GM23338 (cell line): ENCODE results near the gene DLG2. TPM values are rescaled to one million over a fixed set of nuclear protein-coding genes. Genes with fewer than 3 reads are reported as not detected.

Experiments
- ATAC-seq: fragments of 200-7000 bp; cut with Tn5 transposase; 3 replicates; pipeline ENCODE4 v1.9.1; 2020
- DNase-seq: peaks from one replicate; pipeline ENCODE4 v3.0.0-alpha.2; 2015; ENCODE audit warnings: low spot score
- H2AFZ ChIP-seq: fragments of 200-600 bp; sonication (generic); 2 replicates; pipeline ENCODE4 v1.8.0; 2016; ENCODE audit warnings: antibody characterized with exemption, mild to moderate bottlenecking, moderate library complexity
- H3F3A ChIP-seq: fragments of 200-600 bp; sonication (generic); replicated peaks from 2 replicates; pipeline ENCODE4 v1.8.0; 2017; ENCODE audit warnings: antibody characterized with exemption, mixed run types, low read depth
- H3K27ac ChIP-seq: fragments of 200-600 bp; sonication (generic); 2 replicates; pipeline ENCODE4 v1.6.1; 2016; ENCODE audit warnings: low read depth
- H3K27me3 ChIP-seq: fragments of 200-600 bp; sonication (generic); 2 replicates; pipeline ENCODE4 v1.8.0; 2016; ENCODE audit warnings: mild to moderate bottlenecking, mixed run types, moderate library complexity; ENCODE audit not compliant: insufficient read depth
- H3K36me3 ChIP-seq: fragments of 200-600 bp; sonication (generic); 2 replicates; pipeline ENCODE4 v1.8.0; 2016; ENCODE audit warnings: mild to moderate bottlenecking; ENCODE audit not compliant: insufficient read depth
- H3K4me1 ChIP-seq: fragments of 200-600 bp; sonication (generic); 2 replicates; pipeline ENCODE4 v1.8.0; 2016; ENCODE audit warnings: mild to moderate bottlenecking, moderate library complexity; ENCODE audit not compliant: insufficient read depth
- H3K4me2 ChIP-seq: fragments of 200-600 bp; sonication (generic); 2 replicates; pipeline ENCODE4 v1.7.1; 2017; ENCODE audit warnings: mixed run types
- H3K4me3 ChIP-seq: fragments of 200-600 bp; sonication (generic); 2 replicates; pipeline ENCODE4 v1.6.1; 2016; ENCODE audit warnings: mixed run types
- H3K79me2 ChIP-seq: fragments of 200-600 bp; sonication (generic); replicated peaks from 2 replicates; pipeline ENCODE4 v1.8.0; 2017; ENCODE audit warnings: mild to moderate bottlenecking; ENCODE audit not compliant: insufficient read depth
- H3K9me2 ChIP-seq: fragments of 200-600 bp; sonication (generic); 2 replicates; pipeline ENCODE4 v1.8.0; 2017; ENCODE audit not compliant: insufficient read depth
- H4K20me1 ChIP-seq: fragments of 200-600 bp; sonication (generic); replicated peaks from 2 replicates; pipeline ENCODE4 v1.8.0; 2017; ENCODE audit warnings: mild to moderate bottlenecking; ENCODE audit not compliant: insufficient read depth
- H3K27ac Mint-ChIP-seq: 2 replicates; pipeline ENCODE4 v1.8.0; 2020; ENCODE audit warnings: inconsistent platforms, mild to moderate bottlenecking, moderate library complexity, mixed read lengths
- H3K27me3 Mint-ChIP-seq: 3 replicates; pipeline ENCODE4 v1.8.0; 2022; ENCODE audit warnings: low read depth, mild to moderate bottlenecking, moderate library complexity, mixed read lengths, inconsistent platforms; ENCODE audit not compliant: insufficient read depth, poor library complexity
- H3K36me3 Mint-ChIP-seq: 3 replicates; pipeline ENCODE4 v1.8.0; 2021; ENCODE audit warnings: low read depth, mild to moderate bottlenecking, inconsistent platforms, moderate library complexity, mixed read lengths
- H3K4me1 Mint-ChIP-seq: 3 replicates; pipeline ENCODE4 v1.8.0; 2020; ENCODE audit warnings: mild to moderate bottlenecking, inconsistent platforms, mixed read lengths
- H3K4me3 Mint-ChIP-seq: 3 replicates; pipeline ENCODE4 v1.8.0; 2021; ENCODE audit warnings: moderate library complexity, mild to moderate bottlenecking, inconsistent platforms, mixed read lengths
- H3K9me3 Mint-ChIP-seq: 3 replicates; pipeline ENCODE4 v1.8.0; 2020; ENCODE audit warnings: moderate library complexity, mild to moderate bottlenecking, inconsistent platforms, mixed read lengths
- CREB1 ChIP-seq: fragments of 250-450 bp; sonication (Bioruptor Pico); IDR thresholded peaks from 2 replicates; pipeline ENCODE4 v1.5.0; 2020; ENCODE audit warnings: low read depth, mild to moderate bottlenecking, moderate library complexity
- CTCF ChIP-seq, 2 experiments: fragments of 200-600 bp in 1 of 2; sonication (generic) in 1 of 2; conservative IDR thresholded peaks; 2 replicates each; pipeline versions ENCODE4 v1.5.1 to v1.6.1; 2016 to 2017; ENCODE audit warnings: antibody characterized with exemption in 2 of 2, low read depth in 2 of 2, mild to moderate bottlenecking in 2 of 2, moderate library complexity in 1 of 2
- EZH2 ChIP-seq: fragments of 200-600 bp; sonication (generic); IDR thresholded peaks from one replicate; pipeline ENCODE4 v1.8.0; 2017; ENCODE audit warnings: antibody characterized with exemption, mild to moderate bottlenecking, low read depth; ENCODE audit not compliant: unreplicated experiment
- EZH2phosphoT487 ChIP-seq: fragments of 200-600 bp; sonication (generic); IDR thresholded peaks from one replicate; pipeline ENCODE4 v1.8.1; 2018; ENCODE audit warnings: antibody characterized with exemption; ENCODE audit not compliant: unreplicated experiment
- JUNB ChIP-seq: IDR thresholded peaks from one replicate; pipeline ENCODE4 v1.6.1; 2016; ENCODE audit warnings: antibody characterized with exemption; ENCODE audit not compliant: unreplicated experiment
- NANOG ChIP-seq: IDR thresholded peaks from 2 replicates; pipeline ENCODE4 v1.6.1; 2016; ENCODE audit warnings: antibody characterized with exemption, borderline replicate concordance
- POLR2AphosphoS5 ChIP-seq: IDR thresholded peaks from 2 replicates; pipeline ENCODE4 v1.6.1; 2016; ENCODE audit warnings: antibody characterized with exemption, low read depth
- STAT1 ChIP-seq: IDR thresholded peaks from one replicate; pipeline ENCODE4 v1.6.1; 2016; ENCODE audit warnings: antibody characterized with exemption; ENCODE audit not compliant: unreplicated experiment
- ZNF114 ChIP-seq: fragments of 250-450 bp; sonication (Bioruptor Pico); IDR thresholded peaks from 2 replicates; pipeline ENCODE4 v1.5.0; 2020; ENCODE audit warnings: mild to moderate bottlenecking, moderate library complexity
- ZNF331 ChIP-seq: fragments of 250-450 bp; sonication (Bioruptor Pico); IDR thresholded peaks from 2 replicates; pipeline ENCODE4 v1.5.0; 2020; ENCODE audit warnings: low read depth, mild to moderate bottlenecking, moderate library complexity
- ZNF462 ChIP-seq: fragments of 250-450 bp; sonication (Bioruptor Pico); IDR thresholded peaks from 2 replicates; pipeline ENCODE4 v1.5.0; 2020; ENCODE audit warnings: mild to moderate bottlenecking, moderate library complexity
- polyA plus RNA-seq: library from polyadenylated mRNA; unstranded; fragments of >200 nt; fragmentation: Nextera tagmentation; extraction: Ambion mirVana; gene quantifications from 2 replicates; pipeline ENCODE4 v1.2.1, GENCODE V29; 2016
- total RNA-seq: library from RNA; depleted of rRNA; stranded (reverse); fragments of >200 nt; shearing (Covaris generic); gene quantifications from 2 replicates; pipeline ENCODE4 v1.2.3, GENCODE V29; 2014
- TF ChIP-seq, protein P1 (sequence below): IDR thresholded peaks from 2 replicates; pipeline ENCODE4 v1.6.1; 2016; ENCODE audit warnings: antibody characterized with exemption
- TF ChIP-seq, protein P2 (sequence below): IDR thresholded peaks from one replicate; pipeline ENCODE4 v1.6.1; 2018; ENCODE audit warnings: antibody characterized with exemption; ENCODE audit not compliant: unreplicated experiment

Gene DLG2
- total and polyA plus RNA-seq, 2 experiments from 2014 or later, result 19.8 to 21.5 TPM

DNA sequence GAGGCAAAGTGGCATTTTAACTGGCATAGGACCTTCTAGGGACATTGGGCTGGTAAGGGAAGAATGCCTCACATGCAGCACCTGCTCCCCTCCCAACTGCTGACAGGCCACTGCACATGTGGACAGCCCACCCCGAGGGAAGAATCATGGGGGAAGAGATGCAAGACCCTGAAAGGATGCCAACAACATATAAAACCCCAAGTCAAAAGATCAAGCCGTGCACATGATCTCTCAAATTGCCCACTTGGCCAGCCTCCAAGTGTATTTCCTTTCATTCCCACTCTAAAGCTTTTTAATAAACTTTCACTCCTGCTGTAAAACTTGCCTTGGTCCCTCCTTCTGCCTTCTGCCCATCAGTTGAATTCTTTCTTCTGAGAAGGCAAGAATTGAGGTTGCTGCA lies 1393.1 kb downstream of the DLG2 start:
- Histone ChIP-seq H3K4me3 (no peak overlapping the region), H3K27me3 (no peaks in the 10 kb centered on the region), H3K79me2 (no peaks in the 10 kb centered on the region), H2AFZ (no peak overlapping the region), H3K4me1 (peaks cover 14% of the 10 kb centered on the region; the same call in 1 of the 2 replicates), H3K9me2 (no peaks in the 10 kb centered on the region), H3K27ac (no peak overlapping the region), H4K20me1 (no peaks in the 10 kb centered on the region), H3K4me2 (no peak overlapping the region), H3F3A (no peaks in the 10 kb centered on the region), H3K36me3 (no peaks in the 10 kb centered on the region)
- DNase-seq, result no peak
- H3K4me1 Mint-ChIP-seq, result peaks cover 27% of the 10 kb centered on the region
- TF ChIP-seq CTCF (conservative IDR thresholded peaks at IDR 0.05; ENCODE audit: low read depth in 2 of 2), result no peak
- TF ChIP-seq, protein P1, sequence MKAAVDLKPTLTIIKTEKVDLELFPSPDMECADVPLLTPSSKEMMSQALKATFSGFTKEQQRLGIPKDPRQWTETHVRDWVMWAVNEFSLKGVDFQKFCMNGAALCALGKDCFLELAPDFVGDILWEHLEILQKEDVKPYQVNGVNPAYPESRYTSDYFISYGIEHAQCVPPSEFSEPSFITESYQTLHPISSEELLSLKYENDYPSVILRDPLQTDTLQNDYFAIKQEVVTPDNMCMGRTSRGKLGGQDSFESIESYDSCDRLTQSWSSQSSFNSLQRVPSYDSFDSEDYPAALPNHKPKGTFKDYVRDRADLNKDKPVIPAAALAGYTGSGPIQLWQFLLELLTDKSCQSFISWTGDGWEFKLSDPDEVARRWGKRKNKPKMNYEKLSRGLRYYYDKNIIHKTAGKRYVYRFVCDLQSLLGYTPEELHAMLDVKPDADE, result no peak
- TF ChIP-seq NANOG, result no peak
- no peak for TF ChIP-seq EZH2phosphoT487
- no peak for TF ChIP-seq CREB1
- no peak for TF ChIP-seq ZNF114 (CRISPR knock-in tag)
- no peak for TF ChIP-seq JUNB
- no peak for TF ChIP-seq EZH2
- TF ChIP-seq ZNF462 (CRISPR knock-in tag), result no peak
- TF ChIP-seq, protein P2, sequence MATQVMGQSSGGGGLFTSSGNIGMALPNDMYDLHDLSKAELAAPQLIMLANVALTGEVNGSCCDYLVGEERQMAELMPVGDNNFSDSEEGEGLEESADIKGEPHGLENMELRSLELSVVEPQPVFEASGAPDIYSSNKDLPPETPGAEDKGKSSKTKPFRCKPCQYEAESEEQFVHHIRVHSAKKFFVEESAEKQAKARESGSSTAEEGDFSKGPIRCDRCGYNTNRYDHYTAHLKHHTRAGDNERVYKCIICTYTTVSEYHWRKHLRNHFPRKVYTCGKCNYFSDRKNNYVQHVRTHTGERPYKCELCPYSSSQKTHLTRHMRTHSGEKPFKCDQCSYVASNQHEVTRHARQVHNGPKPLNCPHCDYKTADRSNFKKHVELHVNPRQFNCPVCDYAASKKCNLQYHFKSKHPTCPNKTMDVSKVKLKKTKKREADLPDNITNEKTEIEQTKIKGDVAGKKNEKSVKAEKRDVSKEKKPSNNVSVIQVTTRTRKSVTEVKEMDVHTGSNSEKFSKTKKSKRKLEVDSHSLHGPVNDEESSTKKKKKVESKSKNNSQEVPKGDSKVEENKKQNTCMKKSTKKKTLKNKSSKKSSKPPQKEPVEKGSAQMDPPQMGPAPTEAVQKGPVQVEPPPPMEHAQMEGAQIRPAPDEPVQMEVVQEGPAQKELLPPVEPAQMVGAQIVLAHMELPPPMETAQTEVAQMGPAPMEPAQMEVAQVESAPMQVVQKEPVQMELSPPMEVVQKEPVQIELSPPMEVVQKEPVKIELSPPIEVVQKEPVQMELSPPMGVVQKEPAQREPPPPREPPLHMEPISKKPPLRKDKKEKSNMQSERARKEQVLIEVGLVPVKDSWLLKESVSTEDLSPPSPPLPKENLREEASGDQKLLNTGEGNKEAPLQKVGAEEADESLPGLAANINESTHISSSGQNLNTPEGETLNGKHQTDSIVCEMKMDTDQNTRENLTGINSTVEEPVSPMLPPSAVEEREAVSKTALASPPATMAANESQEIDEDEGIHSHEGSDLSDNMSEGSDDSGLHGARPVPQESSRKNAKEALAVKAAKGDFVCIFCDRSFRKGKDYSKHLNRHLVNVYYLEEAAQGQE, result no peak
- no peak for TF ChIP-seq POLR2AphosphoS5
- TF ChIP-seq ZNF331 (CRISPR knock-in tag), result no peak
- no peak for TF ChIP-seq STAT1
- H3K27ac Mint-ChIP-seq, result peak overlapping the region; percentile 56; the same call in 1 of the 2 replicates
- no peak overlapping the region for H3K4me3 Mint-ChIP-seq
- ATAC-seq, result no peak
- no peaks in the 10 kb centered on the region for H3K9me3 Mint-ChIP-seq
- H3K36me3 Mint-ChIP-seq, result no peaks in the 10 kb centered on the region
- peaks cover 3% of the 10 kb centered on the region for H3K27me3 Mint-ChIP-seq
